Gastroesophageal sphincter (tissue), 4 donors: ENCODE results near the gene ACER1. TPM values are rescaled to one million over a fixed set of nuclear protein-coding genes. Genes with fewer than 3 reads are reported as not detected.

Experiments
- ATAC-seq: fragments of 150-250 bp; one replicate; pipeline ENCODE4 v1.9.1; 2016; ENCODE audit warnings: mild to moderate bottlenecking, moderate library complexity
- H3K27ac ChIP-seq, 4 donors: fragments of 200-600 bp; sonication (generic) in 3 of 4; 1 replicate in 3 of 4; 2 replicates in 1 of 4; pipeline ENCODE4 v1.5.1; 2016 to 2019
- H3K27me3 ChIP-seq: fragments of 200-600 bp; sonication (generic); one replicate; pipeline ENCODE4 v1.5.1; 2019
- H3K36me3 ChIP-seq, 2 donors: fragments of 200-600 bp; sonication (generic); one replicate each; pipeline ENCODE4 v1.5.1; 2019; ENCODE audit warnings: control low read depth in 1 of 2
- H3K4me1 ChIP-seq, 3 donors: fragments of 200-600 bp; sonication (generic); 1 replicate in 2 of 3; 2 replicates in 1 of 3; pipeline ENCODE4 v1.5.1; 2016 to 2019; ENCODE audit warnings: control low read depth in 2 of 3
- H3K4me3 ChIP-seq, 2 donors: fragments of 200-600 bp; sonication (generic); one replicate each; pipeline ENCODE4 v1.5.1; 2019; ENCODE audit warnings: mild to moderate bottlenecking in 1 of 2, moderate library complexity in 1 of 2
- H3K9me3 ChIP-seq, 3 donors: fragments of 200-600 bp; sonication (generic); one replicate each; pipeline ENCODE4 v1.5.1; 2017 to 2019; ENCODE audit warnings: control low read depth in 2 of 3
- CTCF ChIP-seq, 4 experiments: fragments of 200-600 bp in 2 of 4; fragments of 450-650 bp in 2 of 4; sonication (generic) in 1 of 4; IDR thresholded peaks; one replicate each; pipeline ENCODE4 v1.5.1; 2017 to 2019; ENCODE audit warnings: antibody characterized with exemption in 4 of 4, mild to moderate bottlenecking in 2 of 4, moderate library complexity in 2 of 4
- EP300 ChIP-seq: sonication (generic); formaldehyde crosslinking; IDR thresholded peaks from one replicate; pipeline ENCODE4 v1.6.1; 2017; ENCODE audit warnings: antibody characterized with exemption, mild to moderate bottlenecking
- POLR2A ChIP-seq, 2 donors: fragments of 450-650 bp; IDR thresholded peaks; one replicate each; pipeline ENCODE4 v1.6.1; 2017; ENCODE audit warnings: antibody characterized with exemption in 2 of 2, mild to moderate bottlenecking in 2 of 2, moderate library complexity in 1 of 2
- POLR2AphosphoS5 ChIP-seq: sonication (generic); formaldehyde crosslinking; IDR thresholded peaks from one replicate; pipeline ENCODE4 v1.6.1; 2017; ENCODE audit warnings: antibody characterized with exemption
- WGBS, 2 donors: methylation state at CpG; one replicate each; pipeline ENCODE4 v1.1.5; 2018; ENCODE audit warnings: low coverage in 1 of 2; 5-methylcytosine and 5-hydroxymethylcytosine counted together
- total RNA-seq, 4 donors: library from RNA; depleted of rRNA; stranded (reverse); fragments of >200 nt; gene quantifications; one replicate each; pipeline ENCODE4 v1.1.0, GENCODE V29; 2016

ACER1 gene
- total RNA-seq, 4 donors from 2014 or later = not detected

DNA sequence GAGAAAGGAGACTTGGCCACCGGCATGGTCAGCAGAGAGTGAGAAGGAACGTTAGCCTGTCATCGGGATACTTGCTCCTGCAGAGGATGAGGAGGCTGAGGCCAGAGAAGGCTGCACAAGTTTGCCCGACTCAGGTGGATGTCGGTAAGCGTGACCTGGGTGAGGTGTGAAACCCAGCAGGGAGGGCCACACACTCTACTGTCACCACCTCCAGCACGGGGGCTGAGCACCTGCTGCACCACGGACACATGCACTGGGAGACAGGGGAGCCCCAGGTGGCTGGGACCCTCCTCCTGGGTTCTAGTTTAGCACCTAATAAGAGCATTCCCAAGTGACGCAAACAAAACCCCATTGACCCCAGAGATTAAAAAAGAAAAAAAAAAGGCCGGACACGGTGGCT lies 70.9 kb downstream of the ACER1 start:
- WGBS, 2 donors = 68 to 85% methylated on average over 4 to 5 of the region's 11 CpGs
- no peaks in the 10 kb centered on the region for H3K27me3 ChIP-seq
- H3K4me3 ChIP-seq = no peak overlapping the region
- H3K4me1 ChIP-seq = peaks cover 0 to 72% (median 16%) of the 10 kb centered on the region in 3 donors
- no peak for ATAC-seq
- peaks cover 0 to 85% of the 10 kb centered on the region in 2 donors for H3K36me3 ChIP-seq
- TF ChIP-seq POLR2AphosphoS5 = no peak
- TF ChIP-seq EP300 = no peak
- no peak for TF ChIP-seq POLR2A (IDR thresholded peaks at IDR 0.05)
- TF ChIP-seq CTCF (IDR thresholded peaks at IDR 0.05) = no peak
- no peak overlapping the region for H3K27ac ChIP-seq
- H3K9me3 ChIP-seq = no peaks in the 10 kb centered on the region

GRCh38 chr19:6261883-6262282 lies 71.5 kb downstream of the ACER1 start:
- 40 to 68% methylated on average over 1 to 4 of the region's 15 CpGs for WGBS, 2 donors
- H3K27ac ChIP-seq = no peak overlapping the region

DNA sequence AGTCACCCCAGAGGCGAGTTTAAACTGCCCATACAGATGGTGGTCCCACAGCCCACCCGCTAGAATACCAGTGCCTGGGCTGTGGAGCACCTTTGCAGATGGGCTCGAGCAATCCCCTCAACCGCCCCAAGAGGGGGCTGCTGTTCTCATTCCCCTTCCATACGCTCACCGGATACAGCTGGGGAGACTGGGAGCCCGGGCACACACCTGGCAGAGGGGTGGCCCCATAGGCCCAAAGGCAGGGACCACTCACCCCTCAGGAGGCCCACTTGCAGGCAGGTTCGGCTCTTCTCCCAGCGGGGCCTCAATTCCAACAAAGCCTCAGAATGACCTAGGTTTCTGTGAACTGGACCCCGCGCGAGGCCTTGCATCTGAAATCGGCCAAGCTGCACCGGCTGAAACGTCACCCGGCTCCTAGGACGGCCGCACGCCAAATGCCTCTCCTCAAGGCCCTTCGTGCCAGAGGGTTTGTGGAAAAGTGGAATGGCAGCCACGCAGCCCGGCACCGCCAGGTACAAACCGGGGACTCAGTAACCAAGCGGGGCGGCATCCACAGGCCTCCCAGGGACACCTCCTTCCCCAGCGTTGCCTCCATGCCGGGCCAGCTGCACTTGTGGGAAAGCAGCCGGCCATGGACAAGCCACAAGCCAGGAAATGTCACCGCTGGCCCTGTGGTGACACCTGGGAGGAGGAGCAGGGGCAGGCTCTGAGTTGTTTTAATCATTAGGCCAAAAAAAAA lies 72.3 kb downstream of the ACER1 start:
- H3K36me3 ChIP-seq = peaks cover 0 to 72% of the 10 kb centered on the region in 2 donors
- WGBS, 2 donors = 58% methylated on average over 7 of the region's 30 CpGs; no CpG with 5 or more reads in 1 of the 2 donors
- TF ChIP-seq POLR2AphosphoS5 (no peak), POLR2A (IDR thresholded peaks at IDR 0.05) (no peak), CTCF (IDR thresholded peaks at IDR 0.05) (peak in 2 of 4 experiments; percentile 36 to 57), EP300 (no peak)
- no peak overlapping the region for H3K4me3 ChIP-seq
- peaks cover 0 to 70% (median 16%) of the 10 kb centered on the region in 3 donors for H3K4me1 ChIP-seq
- no peaks in the 10 kb centered on the region for H3K9me3 ChIP-seq
- no peak overlapping the region for H3K27ac ChIP-seq
- H3K27me3 ChIP-seq = no peaks in the 10 kb centered on the region
- peak; percentile 54 for ATAC-seq

More at GRCh38 chr19:6261883-6262282, 71.5 kb downstream of the ACER1 start:
- Histone ChIP-seq H3K4me1 (peaks cover 0 to 70% (median 16%) of the 10 kb centered on the region in 3 donors), H3K27me3 (no peaks in the 10 kb centered on the region), H3K36me3 (peaks cover 0 to 78% of the 10 kb centered on the region in 2 donors), H3K4me3 (no peak overlapping the region), H3K9me3 (no peaks in the 10 kb centered on the region)
- TF ChIP-seq POLR2AphosphoS5 = no peak
- no peak for ATAC-seq

DNA sequence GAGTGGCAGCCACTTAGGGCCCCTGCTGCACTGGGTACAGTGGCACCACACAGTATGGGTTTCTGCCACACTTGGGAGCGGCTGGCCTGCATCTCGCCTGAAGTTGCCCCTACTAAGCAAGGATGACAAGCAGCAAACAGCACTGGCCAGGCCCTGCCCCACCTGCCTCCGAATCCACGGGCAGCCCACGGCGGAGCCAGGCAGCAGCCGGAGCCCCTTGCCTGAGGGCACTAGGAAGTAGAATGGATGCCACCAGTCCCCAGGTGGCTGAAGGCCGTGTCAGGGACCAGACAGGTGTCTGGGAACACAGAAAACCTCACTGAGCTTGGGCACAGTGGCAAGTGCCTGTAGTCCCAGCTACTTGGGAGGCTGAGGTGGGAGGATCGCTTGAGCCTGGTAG lies 73.0 kb downstream of the ACER1 start:
- ATAC-seq = no peak
- H3K27me3 ChIP-seq = no peaks in the 10 kb centered on the region
- peaks cover 0 to 65% of the 10 kb centered on the region in 2 donors for H3K36me3 ChIP-seq
- H3K4me3 ChIP-seq = no peak overlapping the region
- H3K4me1 ChIP-seq = peaks cover 0 to 64% (median 16%) of the 10 kb centered on the region in 3 donors
- peak overlapping the region in 1 of 4 donors; percentile 69 for H3K27ac ChIP-seq
- TF ChIP-seq POLR2A (IDR thresholded peaks at IDR 0.05) (no peak), EP300 (no peak), POLR2AphosphoS5 (no peak), CTCF (IDR thresholded peaks at IDR 0.05) (no peak)
- 80% methylated on average over 1 of the region's 9 CpGs; no CpG with 5 or more reads in 1 of the 2 donors for WGBS, 2 donors
- no peaks in the 10 kb centered on the region for H3K9me3 ChIP-seq

DNA sequence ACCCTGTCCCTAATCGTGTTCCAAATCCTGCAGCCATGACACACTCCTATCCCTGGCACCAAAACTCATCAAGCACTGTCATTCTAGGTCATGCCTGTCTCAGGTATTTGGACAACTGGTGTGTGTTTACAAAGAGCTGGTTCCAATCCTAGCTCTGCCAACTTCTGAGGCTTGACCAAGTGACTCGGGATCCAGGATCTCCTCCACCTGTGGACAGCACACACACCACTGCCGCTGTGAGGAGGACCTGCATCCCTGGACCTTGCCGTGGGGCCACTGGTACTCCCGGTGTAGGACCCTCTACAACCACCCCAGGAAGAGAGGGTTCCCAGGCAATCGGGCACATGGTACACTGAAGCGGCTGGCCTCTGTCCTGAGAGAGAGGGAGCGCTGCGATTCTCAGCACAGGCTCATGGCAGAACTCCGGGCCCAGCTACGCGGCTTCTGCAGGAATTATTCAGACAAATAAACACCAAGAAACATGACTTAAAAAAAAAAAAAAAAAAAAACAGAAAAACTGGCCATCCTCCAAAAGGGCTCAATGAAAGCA lies 74.0 kb downstream of the ACER1 start:
- TF ChIP-seq CTCF (IDR thresholded peaks at IDR 0.05) (no peak), POLR2A (IDR thresholded peaks at IDR 0.05) (no peak), EP300 (no peak), POLR2AphosphoS5 (no peak)
- Histone ChIP-seq H3K27ac (peak overlapping the region in 3 of 4 donors; percentile 61 to 69 (median 67)), H3K27me3 (no peaks in the 10 kb centered on the region), H3K36me3 (peaks cover 0 to 61% of the 10 kb centered on the region in 2 donors), H3K4me3 (no peak overlapping the region), H3K9me3 (no peaks in the 10 kb centered on the region), H3K4me1 (peaks cover 0 to 66% (median 16%) of the 10 kb centered on the region in 3 donors)
- 20 to 50% methylated on average over 1 of the region's 12 CpGs for WGBS, 2 donors
- ATAC-seq = peak; percentile 29
